Activated gamma-delta T cell treated with anti-CD3 and anti-CD28 coated beads, Interleukin-2, amount 50 U/mL, for 16 hours (primary cell): ENCODE data around the gene ETFA.

Source experiments
- DNase-seq: peaks from one replicate; pipeline ENCODE4 v3.0.0-alpha.2; 2020; ENCODE audit warnings: low read depth

The ETFA gene

DNA sequence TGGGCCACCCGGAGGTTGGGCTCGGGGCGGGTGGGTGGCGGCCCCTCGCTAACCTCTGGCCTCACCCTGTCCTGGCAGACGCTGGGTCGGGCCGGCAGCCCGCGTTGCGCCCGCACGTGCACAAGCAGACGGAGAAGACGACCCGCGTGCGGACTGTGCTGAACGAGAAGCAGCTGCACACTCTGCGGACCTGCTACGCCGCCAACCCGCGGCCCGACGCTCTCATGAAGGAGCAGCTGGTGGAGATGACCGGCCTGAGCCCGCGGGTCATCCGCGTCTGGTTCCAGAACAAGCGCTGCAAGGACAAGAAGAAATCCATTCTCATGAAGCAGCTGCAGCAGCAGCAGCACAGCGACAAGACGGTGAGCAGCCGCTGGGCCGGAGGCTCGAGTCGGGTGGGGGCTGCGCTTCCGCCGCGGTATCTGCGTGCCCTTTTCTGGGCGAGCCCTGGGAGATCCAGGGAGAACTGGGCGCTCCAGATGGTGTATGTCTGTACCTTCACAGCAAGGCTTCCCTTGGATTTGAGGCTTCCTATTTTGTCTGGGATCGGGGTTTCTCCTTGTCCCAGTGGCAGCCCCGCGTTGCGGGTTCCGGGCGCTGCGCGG is 29.0 kb upstream of the ETFA start:
- DNase-seq = no peak

DNA sequence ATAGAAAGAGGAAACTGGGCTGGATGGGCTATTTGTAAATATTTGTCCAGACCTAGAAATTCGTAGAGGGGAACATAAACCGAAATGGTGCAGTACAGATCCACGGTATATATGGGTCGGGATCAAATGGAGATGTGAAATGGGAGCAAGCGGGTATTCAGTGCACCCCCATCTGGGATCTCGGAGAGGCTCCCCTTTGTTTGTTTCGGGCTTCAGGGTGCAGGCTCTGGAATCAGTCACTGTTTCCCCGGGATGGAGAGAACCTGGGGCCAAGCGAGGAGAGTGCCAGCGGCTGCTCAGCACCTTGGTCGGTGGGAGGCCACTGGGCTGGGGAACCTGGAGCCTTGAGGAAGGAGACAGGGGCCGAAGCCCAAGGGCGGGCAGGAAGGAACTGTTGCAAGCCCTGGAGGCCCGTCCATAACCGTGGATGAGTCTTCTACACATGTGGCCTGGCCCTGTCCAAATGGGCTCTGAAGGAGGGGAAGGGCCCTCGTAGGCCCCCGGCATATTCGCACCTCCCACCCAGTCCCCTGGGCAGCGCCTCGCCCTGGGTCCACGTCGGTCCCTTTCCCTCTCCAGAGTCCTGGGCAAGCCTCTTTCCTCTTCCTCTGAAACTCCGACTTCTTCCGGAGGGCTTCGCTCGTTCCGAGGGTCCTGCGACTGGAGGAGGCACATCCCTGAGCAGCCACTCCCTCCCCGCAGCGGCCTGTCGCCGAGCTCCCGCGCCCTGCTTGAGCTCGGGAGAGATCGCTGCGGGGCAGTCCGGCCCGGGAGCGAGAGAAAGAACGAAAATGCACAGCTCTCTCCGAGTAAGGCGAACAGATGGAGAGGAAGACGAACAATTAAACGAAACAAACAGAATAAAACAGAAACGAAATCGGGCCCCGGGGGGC is 28.3 kb upstream of the ETFA start:
- no peak for DNase-seq

DNA sequence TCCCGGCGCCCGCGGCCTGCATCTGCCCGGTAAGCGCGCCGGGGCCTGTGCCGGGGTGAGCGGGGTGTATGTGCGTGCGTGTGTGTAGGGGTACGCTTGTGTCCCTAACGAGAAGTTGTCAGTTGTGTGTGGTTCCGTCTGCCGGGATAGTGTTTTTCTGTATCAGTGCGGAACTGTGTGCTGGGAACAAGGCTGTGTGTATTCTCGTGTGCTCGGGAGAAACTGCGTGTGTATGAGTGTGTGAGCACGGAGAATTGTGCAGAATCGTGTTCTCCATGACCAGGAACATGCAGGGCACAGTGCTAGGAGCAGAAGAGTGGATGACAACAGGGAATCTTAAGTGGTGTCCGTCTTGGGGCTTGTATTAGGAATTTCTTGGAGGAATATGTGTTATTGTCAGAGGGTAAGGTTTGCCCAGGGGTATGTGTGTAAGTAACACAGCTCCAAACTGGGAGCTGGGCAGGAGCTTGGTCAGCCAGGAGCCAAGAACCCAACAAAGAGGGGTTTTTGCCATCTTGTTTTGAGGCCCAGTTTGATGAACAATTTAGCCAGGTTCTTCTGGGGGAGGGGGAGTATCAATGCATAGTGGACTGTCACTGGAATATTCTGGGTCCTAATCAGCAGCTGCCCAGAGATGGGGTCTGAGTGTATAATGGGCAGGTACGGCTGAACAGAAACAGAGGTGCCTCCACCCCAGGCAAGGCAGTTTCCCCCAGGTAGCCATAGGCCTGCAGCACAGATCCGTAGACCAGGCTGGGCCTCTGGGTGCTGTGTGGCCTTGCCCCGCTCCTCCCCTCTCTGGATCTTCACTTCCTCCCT is 27.4 kb upstream of the ETFA start:
- DNase-seq = no peak

GRCh38 chr15:76337696-76338485 is 26.6 kb upstream of the ETFA start:
- DNase-seq = no peak

- DNase-seq = no peak
Observed at GRCh38 chr15:76337059-76337695, 25.9 kb upstream of the ETFA start.

GRCh38 chr15:76336254-76337058 is 25.2 kb upstream of the ETFA start, which contains the start of gene ISL2:
TSS of gene ISL2 (plus strand) at chr15:76336773. CDS start at chr15:76336884, 111 bp downstream.
- DNase-seq = no peak

GRCh38 chr15:76335307-76336253 is 24.3 kb upstream of the ETFA start:
- no peak for DNase-seq

GRCh38 chr15:76334438-76335306 is 23.4 kb upstream of the ETFA start:
- no peak for DNase-seq

- no peak for DNase-seq
Observed at GRCh38 chr15:76333720-76334437, 22.6 kb upstream of the ETFA start.

GRCh38 chr15:76333309-76333708 is 22.0 kb upstream of the ETFA start:
- DNase-seq = no peak

DNA sequence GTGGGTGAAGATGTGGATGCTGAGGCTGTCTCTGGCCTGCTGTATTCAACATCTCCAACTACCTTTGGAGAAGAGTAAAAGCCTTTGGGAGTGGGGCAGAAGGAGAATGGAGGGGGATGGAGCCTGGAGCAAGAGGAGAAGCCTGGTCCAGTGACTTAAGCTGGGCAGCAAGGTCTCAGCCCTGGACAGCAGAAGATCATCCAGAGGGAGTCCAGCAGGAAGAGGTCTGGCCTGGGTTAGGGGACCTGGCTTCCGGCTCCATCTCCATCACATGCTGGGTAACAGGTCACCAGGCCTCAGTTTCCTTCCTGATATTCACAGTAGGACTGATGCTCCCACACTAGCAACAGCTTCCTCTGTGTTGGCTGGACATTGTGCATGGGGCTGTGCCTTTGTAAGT is 21.5 kb upstream of the ETFA start:
- no peak for DNase-seq

- DNase-seq = no peak
Observed at GRCh38 chr15:76330080-76330680, 18.9 kb upstream of the ETFA start.

DNA sequence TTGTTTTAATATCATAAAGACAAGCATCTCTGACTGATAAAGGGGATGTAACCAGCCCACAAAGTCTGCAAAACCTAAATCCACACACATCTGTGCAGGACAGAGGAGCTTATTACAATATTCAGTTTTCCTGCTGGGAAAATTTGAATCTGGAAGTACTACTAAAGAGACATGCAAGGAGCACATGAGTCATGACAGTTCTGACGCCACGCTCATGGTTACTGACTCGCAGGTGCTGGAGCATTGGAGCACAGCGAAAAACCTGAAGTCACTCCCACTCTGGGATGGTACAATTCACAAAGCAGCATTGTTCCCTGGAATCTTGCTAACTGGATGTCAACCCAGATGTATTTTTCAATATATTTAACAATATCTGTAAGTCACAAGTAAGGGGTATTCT is 17.7 kb upstream of the ETFA start:
- no peak for DNase-seq

DNA sequence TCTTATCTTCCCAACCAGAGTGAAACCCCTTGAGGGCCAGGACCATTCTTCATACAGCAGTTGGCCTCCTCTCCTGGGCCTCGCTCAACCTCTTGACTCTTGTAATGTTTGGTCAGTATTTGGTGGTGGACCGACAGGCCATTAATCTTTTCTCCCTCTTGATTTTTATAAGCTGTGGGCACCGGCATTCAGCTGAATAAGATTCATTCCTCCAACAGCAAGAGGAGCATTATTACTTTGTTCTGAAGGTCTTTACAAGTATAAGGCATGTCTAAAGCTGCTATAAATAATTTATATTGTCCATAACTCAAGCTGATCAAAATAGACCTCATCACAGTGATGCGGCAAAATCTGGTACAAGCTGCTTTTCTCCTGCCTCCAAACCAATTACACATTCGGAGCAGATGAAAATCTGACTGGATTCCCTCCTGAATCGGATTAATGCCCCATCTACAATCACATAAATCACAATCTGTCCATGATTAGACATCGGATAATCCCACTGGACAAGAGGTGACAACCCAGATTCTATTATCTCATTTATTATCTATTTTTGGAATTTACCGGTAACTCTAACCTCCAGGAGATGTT is 16.9 kb upstream of the ETFA start:
- DNase-seq = no peak

- no peak for DNase-seq
Observed at GRCh38 chr15:76327191-76328105, 16.2 kb upstream of the ETFA start.

DNA sequence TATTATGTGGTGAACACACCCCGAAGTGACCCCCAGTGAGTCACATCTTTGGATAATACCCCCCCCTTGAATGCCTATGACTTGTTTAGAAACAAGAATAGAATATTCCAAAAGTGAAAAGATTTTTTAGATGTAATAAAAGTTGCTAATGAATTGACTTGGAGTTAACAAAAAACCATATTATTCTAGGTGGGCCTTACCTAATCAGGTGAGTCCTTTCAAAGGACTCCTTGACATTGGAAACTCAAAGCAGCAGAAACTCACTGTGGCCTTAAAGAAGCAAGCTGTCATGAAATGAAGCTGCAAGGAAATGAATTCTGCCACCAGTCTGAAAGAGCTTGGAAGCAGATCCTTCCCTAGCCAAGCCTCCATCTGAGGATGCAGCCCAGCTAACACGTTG is 14.4 kb upstream of the ETFA start:
- no peak for DNase-seq
